Stimulated activated CD4-positive, alpha-beta T cell treated with anti-CD3 and anti-CD28 coated beads, TNF-alpha, amount 100 ng/mL, for 4 hours (primary cell): ENCODE results near the gene MSI2.

Experiments
- DNase-seq, 3 experiments: peaks; one replicate each; pipeline ENCODE4 v3.0.0-alpha.2; 2020; ENCODE audit warnings: low read depth in 3 of 3

The MSI2 gene

GRCh38 chr17:57440522-57441269, 184.4 kb downstream of the MSI2 start:
- peak; percentile 50 to 71 (median 57) for DNase-seq

DNA sequence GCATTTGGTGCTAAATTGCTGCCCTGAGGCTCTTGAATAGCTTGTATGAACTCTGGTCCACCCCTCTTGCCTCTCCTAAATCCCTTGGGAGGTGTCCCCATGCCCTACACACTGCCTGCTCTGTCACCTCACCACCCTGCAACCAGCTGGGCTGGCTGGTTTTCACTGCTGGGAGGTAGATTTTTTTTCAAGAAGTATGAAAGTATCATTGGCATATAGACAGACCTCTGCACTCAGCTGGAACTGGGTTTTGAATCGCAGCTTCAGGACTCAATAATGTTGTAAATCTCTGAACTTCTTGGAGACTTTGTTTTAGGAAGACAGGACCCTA, 184.9 kb downstream of the MSI2 start:
- DNase-seq: no peak

DNA sequence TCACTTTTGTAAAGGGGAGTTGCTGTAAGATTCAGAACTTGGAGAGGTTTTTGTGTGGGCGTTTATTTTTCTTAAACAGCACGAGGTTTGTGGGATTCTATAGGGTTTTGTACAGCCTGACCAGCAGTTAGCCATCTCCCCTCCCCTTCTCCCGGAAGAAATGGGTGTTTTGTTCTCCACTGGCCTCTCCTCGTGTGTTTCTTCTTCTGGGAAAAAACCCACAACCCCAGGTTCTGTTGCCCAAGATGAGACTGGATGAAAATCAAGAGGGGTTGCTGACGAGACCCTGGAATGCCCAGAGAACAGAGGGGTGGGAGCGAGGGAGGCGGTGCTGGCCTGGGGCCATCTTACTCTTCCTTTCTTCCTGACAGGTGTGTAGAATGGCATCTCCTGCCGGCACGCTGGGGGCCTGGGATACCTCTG, 186.1 kb downstream of the MSI2 start:
- DNase-seq: no peak

GRCh38 chr17:57442914-57443571, 186.7 kb downstream of the MSI2 start:
- peak; percentile 41 to 57 (median 45) for DNase-seq

- DNase-seq: no peak
These were observed 187.5 kb downstream of the MSI2 start for GRCh38 chr17:57443781-57444180.

GRCh38 chr17:57444682-57445450, 188.5 kb downstream of the MSI2 start:
- no peak for DNase-seq

DNA sequence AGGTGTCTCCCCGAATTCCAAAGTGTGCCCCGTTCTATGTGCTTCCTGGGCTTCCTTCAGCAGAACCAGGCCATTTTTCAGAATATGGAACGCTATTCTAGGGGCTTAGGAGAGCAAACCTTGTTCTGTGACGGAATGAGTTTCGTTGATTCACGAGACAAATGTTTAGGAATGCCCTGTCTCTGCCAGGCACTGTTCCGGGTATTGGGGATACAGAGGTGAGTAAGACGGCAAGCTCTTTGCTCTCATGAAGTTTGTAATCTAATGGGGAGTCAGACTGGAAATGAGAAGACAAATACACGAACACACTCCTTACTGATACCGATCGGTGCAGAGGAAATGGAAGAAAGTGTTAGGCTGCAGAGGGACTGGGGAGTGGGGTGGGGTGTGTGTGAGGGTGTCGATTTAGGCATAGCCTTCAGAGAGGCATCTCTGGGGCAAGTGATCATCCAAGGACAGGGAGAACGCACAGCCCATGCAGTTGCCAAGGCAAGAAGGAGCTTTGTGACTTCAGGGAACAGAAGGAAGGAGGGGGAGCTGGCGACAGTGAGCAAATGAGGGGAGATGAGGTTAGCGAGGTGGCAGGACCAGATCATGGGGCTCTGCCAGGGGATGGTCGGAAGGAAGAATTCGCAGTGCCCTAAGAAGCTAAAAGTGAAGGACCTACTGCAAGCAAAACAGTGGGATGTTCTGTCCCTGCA, 189.6 kb downstream of the MSI2 start:
- no peak for DNase-seq

- no peak for DNase-seq
These were observed 191.2 kb downstream of the MSI2 start for GRCh38 chr17:57447357-57447989.

DNA sequence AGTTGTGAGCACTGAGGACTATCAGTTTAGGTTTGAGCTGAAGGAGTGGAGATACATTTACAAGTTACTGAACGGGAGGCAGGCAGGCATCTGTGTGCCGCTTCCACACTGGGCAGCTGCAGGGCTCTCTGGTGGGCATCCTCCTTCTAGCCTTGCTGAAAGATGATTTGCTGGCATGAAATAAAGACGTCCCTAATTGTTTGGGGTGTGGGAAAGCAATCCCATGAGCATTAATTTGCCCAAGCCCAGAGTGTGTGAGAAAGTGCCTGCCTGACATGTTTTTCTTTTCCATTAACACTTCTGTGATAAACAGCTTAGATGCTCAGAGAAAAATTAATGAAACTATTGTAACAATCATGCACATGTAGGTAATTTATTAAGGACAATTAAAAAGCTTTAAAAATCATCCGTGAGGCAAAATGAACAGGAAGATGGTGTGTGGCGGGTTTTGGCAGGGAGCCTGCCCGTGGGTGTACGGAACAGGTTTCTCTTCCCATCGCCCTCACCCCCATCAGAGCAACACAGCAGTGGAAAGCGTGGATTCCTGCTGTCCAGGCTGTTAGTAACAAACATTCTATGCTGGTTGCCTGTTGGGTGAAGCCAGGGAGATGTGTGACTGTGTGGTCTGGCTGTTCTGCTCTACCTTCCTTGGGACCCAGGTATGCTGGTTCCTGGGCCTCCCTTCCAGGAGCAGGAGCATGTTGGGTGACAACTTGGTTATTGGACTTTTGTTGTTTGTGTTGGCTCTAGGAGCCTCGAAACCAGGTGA, 191.9 kb downstream of the MSI2 start:
- no peak for DNase-seq

DNA sequence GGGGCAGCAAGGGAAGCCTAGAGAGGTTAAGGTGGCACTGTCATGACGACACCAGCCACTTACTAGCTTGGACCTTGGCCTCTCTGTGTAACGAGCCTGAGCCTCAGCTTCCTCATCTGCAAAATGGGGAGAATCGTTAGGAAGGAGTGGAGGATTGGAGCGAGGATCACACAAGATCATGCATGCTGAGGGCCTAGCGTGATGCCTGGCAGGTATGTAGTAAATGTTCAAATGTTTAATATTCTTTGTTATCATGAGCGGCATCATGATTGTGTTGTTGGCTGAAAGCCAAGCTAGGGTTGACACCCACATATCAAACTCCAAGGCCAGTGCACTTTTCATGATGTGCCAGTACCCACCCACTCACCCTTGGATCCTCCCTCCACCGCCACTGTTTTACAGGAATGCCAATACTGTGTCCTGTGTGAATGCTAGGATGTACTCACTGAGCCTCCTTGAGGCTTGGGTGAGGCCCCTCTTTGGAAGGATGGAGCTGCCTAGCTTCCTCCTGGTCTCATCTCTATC, 192.5 kb downstream of the MSI2 start:
- DNase-seq: no peak

DNA sequence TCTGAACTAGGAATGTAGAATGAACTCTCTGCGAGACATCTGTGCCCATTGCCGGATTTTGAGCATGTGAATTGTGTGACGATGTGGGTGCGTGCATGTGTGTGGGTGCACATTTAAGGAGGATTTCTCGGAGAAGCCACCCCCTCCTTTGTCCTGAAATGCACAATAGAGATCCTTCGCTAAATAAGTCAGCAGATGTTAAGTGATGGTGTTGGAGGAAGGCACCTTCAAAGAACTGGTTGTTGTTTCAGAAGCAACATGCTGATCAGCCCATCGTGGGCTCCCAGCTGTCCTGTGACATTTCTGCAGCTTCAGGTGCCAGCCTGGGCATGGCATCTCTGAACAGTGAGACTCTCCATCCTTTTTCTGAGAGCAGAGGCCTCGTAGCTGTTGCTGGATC, 194.9 kb downstream of the MSI2 start:
- DNase-seq: no peak

- DNase-seq: no peak
These were observed 195.3 kb downstream of the MSI2 start for GRCh38 chr17:57451643-57452042.

GRCh38 chr17:57453841-57454425, 197.6 kb downstream of the MSI2 start:
- no peak for DNase-seq

DNA sequence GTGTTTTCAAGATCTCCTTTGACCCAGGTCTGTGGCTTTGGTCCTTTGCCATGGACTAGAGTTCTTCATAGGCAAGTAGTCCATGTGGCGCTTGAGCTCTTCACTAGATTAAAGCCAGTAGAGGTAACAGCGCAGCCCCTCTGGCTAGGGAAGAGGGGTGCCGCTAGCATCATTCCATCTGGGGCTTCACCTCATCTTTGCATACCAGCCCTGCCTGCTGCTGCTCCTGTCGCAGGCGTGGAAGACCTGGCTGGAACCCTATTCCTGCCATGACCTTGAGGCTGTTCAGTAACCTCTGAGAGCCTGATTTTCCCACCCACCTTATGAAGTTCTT, 198.4 kb downstream of the MSI2 start:
- DNase-seq: no peak

GRCh38 chr17:57455063-57455914, 199.0 kb downstream of the MSI2 start:
- DNase-seq: no peak

DNA sequence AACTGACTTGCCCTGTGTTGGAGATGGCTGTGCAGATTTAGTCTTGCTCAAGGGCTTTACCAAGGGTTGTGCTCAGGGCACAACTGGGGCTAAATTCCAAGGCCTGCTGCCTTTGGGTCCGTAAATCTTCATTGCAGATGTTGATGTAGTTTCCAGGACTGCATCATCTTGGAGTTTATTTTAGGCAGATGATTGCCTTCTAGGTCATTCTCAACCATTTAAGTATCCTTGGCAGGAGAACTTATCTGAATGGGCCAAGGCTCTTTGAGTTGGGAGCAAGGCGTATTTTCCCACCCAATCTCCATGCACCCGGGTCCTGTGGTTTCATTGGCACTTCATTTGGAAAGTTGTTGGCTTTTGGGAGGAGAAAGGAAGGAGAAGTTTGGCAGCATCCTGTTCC, 200.3 kb downstream of the MSI2 start:
- no peak for DNase-seq

DNA sequence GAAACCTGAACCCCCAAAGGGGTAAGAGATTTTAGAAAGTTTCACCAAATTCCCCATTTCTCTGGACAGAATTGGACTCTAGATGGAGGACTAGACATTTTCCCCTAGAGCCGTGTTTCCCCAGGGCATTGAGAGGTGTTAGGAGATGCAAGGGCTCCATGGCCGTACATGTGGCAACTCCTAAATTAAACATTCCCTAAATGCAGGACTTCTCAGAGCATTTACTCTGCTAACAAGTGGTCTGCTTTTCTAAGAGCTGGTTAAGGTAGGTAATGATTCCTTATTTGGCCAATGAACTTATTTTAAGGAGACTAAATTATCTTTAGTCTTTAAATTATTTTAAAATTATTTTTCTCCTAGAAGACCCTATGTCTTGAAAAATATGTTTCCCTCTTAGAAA, 200.9 kb downstream of the MSI2 start:
- DNase-seq: no peak

GRCh38 chr17:57458718-57459285, 202.5 kb downstream of the MSI2 start:
- no peak for DNase-seq

DNA sequence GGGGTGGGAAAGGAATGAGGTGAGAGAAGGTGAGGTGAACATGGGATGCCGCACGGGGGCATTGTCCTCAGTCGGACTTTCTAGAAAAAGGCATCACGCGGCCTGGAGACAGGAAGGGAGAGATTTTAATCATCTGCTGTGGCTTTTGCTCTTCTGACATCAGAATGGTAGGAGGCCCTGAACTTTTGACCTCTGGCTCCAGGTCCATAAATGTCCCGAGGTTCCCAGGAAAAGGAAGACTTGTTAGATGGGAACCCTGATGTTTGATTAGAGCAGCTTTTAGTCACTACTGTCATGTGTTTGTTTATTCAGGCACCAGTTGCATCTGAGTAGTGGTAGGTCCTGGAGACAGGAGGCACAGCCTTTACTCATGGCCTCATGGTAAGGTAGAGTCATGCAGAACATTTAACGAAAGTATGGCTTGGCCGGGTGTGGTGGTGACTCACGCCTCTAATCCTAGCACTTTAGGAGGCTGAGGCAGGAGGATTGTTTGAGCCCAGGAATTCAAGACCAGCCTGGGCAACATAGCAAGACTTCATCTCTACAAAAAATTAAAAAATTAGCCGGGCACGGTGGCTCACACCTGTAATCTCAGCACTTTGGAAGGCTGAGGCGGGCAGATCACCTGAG, 203.1 kb downstream of the MSI2 start:
- DNase-seq: no peak
